Measurements from ENCODE around the gene MAML2.
A peak's percentile ranks its signal among the peaks of the same experiment; 100 is the strongest.

The MAML2 gene

GRCh38 chr11:96038046-96038445, 304.9 kb downstream of the MAML2 start:
- DNase-seq (ENCODE audit: low read depth in 3 of 3), result no peak

GRCh38 chr11:96037405-96037949, 305.5 kb downstream of the MAML2 start:
- DNase-seq (ENCODE audit: low read depth in 3 of 3), result no peak

- DNase-seq (ENCODE audit: low read depth in 3 of 3), result no peak
These were observed 306.1 kb downstream of the MAML2 start for GRCh38 chr11:96036863-96037262.

GRCh38 chr11:96035740-96036078, 307.3 kb downstream of the MAML2 start:
- DNase-seq (ENCODE audit: low read depth in 3 of 3), result no peak

GRCh38 chr11:96035031-96035739, 307.8 kb downstream of the MAML2 start:
- no peak for DNase-seq (ENCODE audit: low read depth in 3 of 3)

- DNase-seq (ENCODE audit: low read depth in 3 of 3), result no peak
These were observed 309.4 kb downstream of the MAML2 start for GRCh38 chr11:96033599-96033998.

- no peak for DNase-seq (ENCODE audit: low read depth in 3 of 3)
These were observed 309.9 kb downstream of the MAML2 start for GRCh38 chr11:96033095-96033494.

- no peak for DNase-seq (ENCODE audit: low read depth in 3 of 3)
These were observed 314.2 kb downstream of the MAML2 start for GRCh38 chr11:96028746-96029145.

GRCh38 chr11:96027021-96027420, 316.0 kb downstream of the MAML2 start:
- DNase-seq (ENCODE audit: low read depth in 3 of 3), result no peak

GRCh38 chr11:96026310-96026709, 316.7 kb downstream of the MAML2 start:
- DNase-seq (ENCODE audit: low read depth in 3 of 3), result no peak

- no peak for DNase-seq (ENCODE audit: low read depth in 3 of 3)
These were observed 318.3 kb downstream of the MAML2 start for GRCh38 chr11:96024666-96025065.

GRCh38 chr11:96023275-96023674, 319.7 kb downstream of the MAML2 start:
- no peak for DNase-seq (ENCODE audit: low read depth in 3 of 3)

GRCh38 chr11:96021901-96022650, 320.9 kb downstream of the MAML2 start:
- no peak for DNase-seq (ENCODE audit: low read depth in 3 of 3)

GRCh38 chr11:96019810-96020747, 322.9 kb downstream of the MAML2 start:
- no peak for DNase-seq (ENCODE audit: low read depth in 3 of 3)

GRCh38 chr11:96019281-96019680, 323.7 kb downstream of the MAML2 start:
- DNase-seq (ENCODE audit: low read depth in 3 of 3), result no peak

GRCh38 chr11:96017856-96018255, 325.1 kb downstream of the MAML2 start:
- no peak for DNase-seq (ENCODE audit: low read depth in 3 of 3)

- DNase-seq (ENCODE audit: low read depth in 3 of 3), result no peak
These were observed 326.0 kb downstream of the MAML2 start for GRCh38 chr11:96016978-96017502.

- no peak for DNase-seq (ENCODE audit: low read depth in 3 of 3)
These were observed 327.0 kb downstream of the MAML2 start for GRCh38 chr11:96015906-96016565.

- DNase-seq (ENCODE audit: low read depth in 3 of 3), result peak in 1 of 3 experiments; percentile 27
These were observed 328.8 kb downstream of the MAML2 start for GRCh38 chr11:96014217-96014616.

GRCh38 chr11:96013461-96014213, 329.4 kb downstream of the MAML2 start:
- DNase-seq (ENCODE audit: low read depth in 3 of 3), result no peak
